PFSK-1 (cell line): ENCODE measurements around the gene GFRA4. TPM values are rescaled to one million over a fixed set of nuclear protein-coding genes. Genes with fewer than 3 reads are reported as not detected.

ENCODE experiments used
- FOXP2 ChIP-seq: optimal IDR thresholded peaks from 2 replicates; pipeline ENCODE3; 2011; ENCODE audit warnings: borderline replicate concordance, control low read depth, inconsistent platforms; ENCODE audit not compliant: insufficient read depth; ENCODE audit errors: extremely low read length, extremely low read depth
- POLR2AphosphoS5 ChIP-seq: IDR thresholded peaks from 2 replicates; pipeline ENCODE4 v1.6.1; 2012; ENCODE audit warnings: low read depth, mild to moderate bottlenecking, control low read depth, low read length, moderate library complexity
- SIN3A ChIP-seq: IDR thresholded peaks from 2 replicates; pipeline ENCODE4 v1.6.1; 2012; ENCODE audit warnings: mild to moderate bottlenecking, low read length, moderate library complexity, borderline replicate concordance; ENCODE audit not compliant: insufficient read depth
- TAF1 ChIP-seq: IDR thresholded peaks from 2 replicates; pipeline ENCODE4 v1.6.1; 2012; ENCODE audit warnings: low read length, control low read depth, borderline replicate concordance; ENCODE audit not compliant: insufficient read depth
- polyA plus RNA-seq: library from polyadenylated mRNA; unstranded; fragments of >200 nt; gene quantifications from one replicate; pipeline ENCODE4 v1.2.1, GENCODE V29; 2012; ENCODE audit warnings: low read depth, missing spikeins; ENCODE audit not compliant: insufficient read length
- TF ChIP-seq, protein P1 (sequence below), 2 experiments: IDR thresholded peaks; 2 replicates each; pipeline versions ENCODE4 v1.6.1 to v1.8.0; 2011 to 2012; ENCODE audit warnings: low read depth in 2 of 2, low read length in 2 of 2, control low read depth in 1 of 2, inconsistent platforms in 1 of 2, mild to moderate bottlenecking in 1 of 2, moderate library complexity in 1 of 2; ENCODE audit not compliant: insufficient read depth in 1 of 2

Gene GFRA4, protein sequence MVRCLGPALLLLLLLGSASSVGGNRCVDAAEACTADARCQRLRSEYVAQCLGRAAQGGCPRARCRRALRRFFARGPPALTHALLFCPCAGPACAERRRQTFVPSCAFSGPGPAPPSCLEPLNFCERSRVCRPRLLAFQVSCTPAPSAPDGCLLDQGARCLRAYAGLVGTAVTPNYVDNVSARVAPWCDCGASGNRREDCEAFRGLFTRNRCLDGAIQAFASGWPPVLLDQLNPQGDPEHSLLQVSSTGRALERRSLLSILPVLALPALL
- not detected for polyA plus RNA-seq

- TF ChIP-seq SIN3A (no peak), TAF1 (no peak), POLR2AphosphoS5 (no peak), FOXP2 (no peak)
- TF ChIP-seq, protein P1, sequence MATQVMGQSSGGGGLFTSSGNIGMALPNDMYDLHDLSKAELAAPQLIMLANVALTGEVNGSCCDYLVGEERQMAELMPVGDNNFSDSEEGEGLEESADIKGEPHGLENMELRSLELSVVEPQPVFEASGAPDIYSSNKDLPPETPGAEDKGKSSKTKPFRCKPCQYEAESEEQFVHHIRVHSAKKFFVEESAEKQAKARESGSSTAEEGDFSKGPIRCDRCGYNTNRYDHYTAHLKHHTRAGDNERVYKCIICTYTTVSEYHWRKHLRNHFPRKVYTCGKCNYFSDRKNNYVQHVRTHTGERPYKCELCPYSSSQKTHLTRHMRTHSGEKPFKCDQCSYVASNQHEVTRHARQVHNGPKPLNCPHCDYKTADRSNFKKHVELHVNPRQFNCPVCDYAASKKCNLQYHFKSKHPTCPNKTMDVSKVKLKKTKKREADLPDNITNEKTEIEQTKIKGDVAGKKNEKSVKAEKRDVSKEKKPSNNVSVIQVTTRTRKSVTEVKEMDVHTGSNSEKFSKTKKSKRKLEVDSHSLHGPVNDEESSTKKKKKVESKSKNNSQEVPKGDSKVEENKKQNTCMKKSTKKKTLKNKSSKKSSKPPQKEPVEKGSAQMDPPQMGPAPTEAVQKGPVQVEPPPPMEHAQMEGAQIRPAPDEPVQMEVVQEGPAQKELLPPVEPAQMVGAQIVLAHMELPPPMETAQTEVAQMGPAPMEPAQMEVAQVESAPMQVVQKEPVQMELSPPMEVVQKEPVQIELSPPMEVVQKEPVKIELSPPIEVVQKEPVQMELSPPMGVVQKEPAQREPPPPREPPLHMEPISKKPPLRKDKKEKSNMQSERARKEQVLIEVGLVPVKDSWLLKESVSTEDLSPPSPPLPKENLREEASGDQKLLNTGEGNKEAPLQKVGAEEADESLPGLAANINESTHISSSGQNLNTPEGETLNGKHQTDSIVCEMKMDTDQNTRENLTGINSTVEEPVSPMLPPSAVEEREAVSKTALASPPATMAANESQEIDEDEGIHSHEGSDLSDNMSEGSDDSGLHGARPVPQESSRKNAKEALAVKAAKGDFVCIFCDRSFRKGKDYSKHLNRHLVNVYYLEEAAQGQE (IDR thresholded peaks at IDR 0.05; ENCODE audit: insufficient read depth in 1 of 2, low read depth in 2 of 2, low read length in 2 of 2): no peak
Observed at GRCh38 chr20:3663031-3663701, at the start of gene GFRA4. Gene GFRA4, minus strand, starts transcription at chr20:3663399. Its CDS starts 0 bp downstream, at chr20:3663399.

DNA sequence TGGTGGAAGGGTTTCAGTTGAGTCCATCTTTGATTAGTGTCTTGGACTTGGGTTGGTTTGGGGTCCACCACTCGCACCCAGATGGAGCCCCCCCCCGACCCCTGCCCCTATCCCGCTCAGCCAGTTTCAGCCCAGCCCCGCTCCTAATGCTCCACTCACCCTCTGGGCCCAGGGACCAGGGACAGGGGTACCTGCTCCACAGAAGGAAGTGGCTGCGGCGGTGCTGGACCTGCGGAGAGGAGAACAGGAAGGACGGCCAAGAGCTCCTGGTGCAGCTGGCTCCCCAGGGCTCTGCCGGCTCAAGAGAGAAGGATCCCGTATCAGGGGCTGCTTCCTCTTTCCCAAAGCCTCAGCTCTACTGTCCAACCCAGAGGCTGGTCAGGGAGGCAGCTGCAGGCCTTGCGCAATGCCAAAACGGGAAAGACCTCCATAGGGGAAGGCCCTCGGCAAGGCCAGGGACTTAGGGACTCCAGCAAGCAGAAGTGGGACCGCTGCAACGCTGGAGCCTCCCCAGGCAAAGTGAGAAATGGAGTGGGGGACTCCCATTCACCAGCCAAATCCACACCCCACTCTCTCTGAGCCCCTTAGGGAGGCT lies 49.2 kb upstream of the GFRA4 start, which contains the start of gene SIGLEC1:
Gene SIGLEC1 (minus strand): TSS at position 322 of the 595 bp plus-strand sequence. CDS start 5,472 bp downstream, outside the sequence.
- TF ChIP-seq POLR2AphosphoS5 (no peak), TAF1 (no peak), FOXP2 (no peak), SIN3A (no peak)
- TF ChIP-seq, protein P1 (IDR thresholded peaks at IDR 0.05; ENCODE audit: insufficient read depth in 1 of 2, low read depth in 2 of 2, low read length in 2 of 2): no peak

GRCh38 chr20:3711484-3711941 lies 48.3 kb upstream of the GFRA4 start:
- TF ChIP-seq, protein P1 (IDR thresholded peaks at IDR 0.05; ENCODE audit: insufficient read depth in 1 of 2, low read depth in 2 of 2, low read length in 2 of 2): peak in 1 of 2 experiments; percentile 80; a peak in 2 of 4 replicates
- no peak for TF ChIP-seq FOXP2

DNA sequence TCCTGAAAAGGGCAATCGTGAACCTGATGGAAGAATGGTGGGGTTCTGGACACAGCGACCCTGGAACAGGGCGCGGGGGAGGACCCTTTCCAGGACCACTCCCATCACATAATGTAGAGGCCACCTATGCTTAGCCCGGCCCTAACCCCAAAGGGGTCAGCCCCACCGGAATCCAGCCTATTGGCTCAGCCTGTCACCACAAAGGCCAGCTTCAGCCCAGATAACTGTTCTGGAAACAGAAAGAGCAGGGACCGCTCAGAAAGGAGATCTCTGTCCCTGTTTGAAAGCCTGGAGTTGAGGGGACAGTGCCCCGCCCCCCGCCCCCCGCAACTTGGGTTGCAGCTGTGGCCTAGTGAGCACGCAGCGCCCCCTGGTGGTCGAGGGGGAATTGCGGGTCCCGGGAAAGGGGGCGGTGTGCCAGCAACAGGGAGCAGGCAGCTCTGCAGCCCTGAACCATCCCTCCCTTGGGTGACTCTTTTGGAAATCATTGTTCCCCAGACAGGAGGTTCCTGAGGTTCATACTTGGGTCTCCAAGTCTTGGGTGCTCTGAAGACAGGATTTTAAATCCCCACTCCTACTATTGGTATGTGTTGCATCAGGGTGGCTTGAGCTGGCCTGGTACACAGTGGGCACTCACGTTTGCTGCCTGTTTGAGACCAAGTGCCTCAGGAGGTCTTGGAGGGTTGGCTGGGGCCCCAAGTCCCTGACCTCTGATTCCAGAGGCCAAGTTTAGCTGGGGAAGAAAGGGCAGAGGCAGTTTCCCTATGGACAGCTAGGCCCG lies 47.7 kb upstream of the GFRA4 start:
- TF ChIP-seq, protein P1 (IDR thresholded peaks at IDR 0.05; ENCODE audit: insufficient read depth in 1 of 2, low read depth in 2 of 2, low read length in 2 of 2): no peak
- TF ChIP-seq TAF1 (no peak), SIN3A (no peak), FOXP2 (no peak), POLR2AphosphoS5 (no peak)
